Gastrocnemius medialis (tissue), 4 donors: ENCODE data around the gene NPBWR2. TPM values are rescaled to one million over a fixed set of nuclear protein-coding genes. Genes with fewer than 3 reads are reported as not detected.

Experiments
- ATAC-seq, 2 donors: fragments of 150-250 bp; one replicate each; pipeline ENCODE4 v1.9.1; 2016
- DNase-seq, 2 donors: peaks; one replicate each; pipeline ENCODE4 v3.0.0-alpha.2; 2019
- H3K27ac ChIP-seq, 4 donors: fragments of 200-600 bp; sonication (generic); 1 replicate in 1 of 4; 2 replicates in 3 of 4; pipeline ENCODE4 v1.5.1; 2016 to 2018; ENCODE audit warnings: mild to moderate bottlenecking in 2 of 4, moderate library complexity in 1 of 4
- H3K27me3 ChIP-seq, 3 donors: fragments of 200-600 bp; sonication (generic) in 2 of 3; 1 replicate in 1 of 3; 2 replicates in 2 of 3; pipeline versions ENCODE4 v1.5.1 to v1.6.0; 2016 to 2019; ENCODE audit warnings: mild to moderate bottlenecking in 1 of 3, moderate library complexity in 1 of 3
- H3K36me3 ChIP-seq, 2 donors: fragments of 200-600 bp; sonication (generic) in 1 of 2; one replicate each; pipeline ENCODE4 v1.5.1; 2017 to 2018
- H3K4me1 ChIP-seq, 2 donors: fragments of 200-600 bp; sonication (generic) in 1 of 2; one replicate each; pipeline ENCODE4 v1.5.1; 2016 to 2017; ENCODE audit warnings: mild to moderate bottlenecking in 2 of 2
- H3K4me3 ChIP-seq, 4 donors: fragments of 200-600 bp; sonication (generic) in 3 of 4; 1 replicate in 1 of 4; 2 replicates in 3 of 4; pipeline ENCODE4 v1.5.1; 2016 to 2019; ENCODE audit warnings: mild to moderate bottlenecking in 2 of 4
- H3K9me3 ChIP-seq, 3 donors: fragments of 200-600 bp; sonication (generic) in 2 of 3; 1 replicate in 1 of 3; 2 replicates in 2 of 3; pipeline ENCODE4 v1.5.1; 2016 to 2019
- CTCF ChIP-seq, 5 experiments: fragments of 450-650 bp in 3 of 5; fragments of 200-600 bp in 2 of 5; sonication (generic) in 2 of 5; IDR thresholded peaks in 4 of 5; conservative IDR thresholded peaks in 1 of 5; 1 replicate in 4 of 5; 2 replicates in 1 of 5; pipeline ENCODE4 v1.5.1; 2016 to 2019; ENCODE audit warnings: antibody characterized with exemption in 5 of 5, mild to moderate bottlenecking in 3 of 5, moderate library complexity in 3 of 5
- POLR2A ChIP-seq, 2 donors: fragments of 450-650 bp; IDR thresholded peaks; one replicate each; pipeline ENCODE4 v1.6.1; 2017; ENCODE audit warnings: antibody characterized with exemption in 2 of 2, mild to moderate bottlenecking in 2 of 2, moderate library complexity in 2 of 2
- in situ Hi-C, 4 donors: fragments of 200-750 bp; cut with MboI; loops; one replicate each; pipeline versions ENCODE4 v1.15.0 to v1.8.0; 2017; ENCODE audit warnings: low sequenced_read_pairs in 4 of 4
- intact Hi-C: fragments of 100-400 bp; cut with DNase I; formaldehyde crosslinking; loops from one replicate; pipeline ENCODE4 v1.15.1; 2023; ENCODE audit warnings: low total_unique reads
- total RNA-seq, 4 donors: library from RNA; depleted of rRNA; stranded (reverse); fragments of >200 nt; gene quantifications; one replicate each; pipeline versions ENCODE4 v1.1.0 to v1.2.3, GENCODE V29; 2016

The NPBWR2 gene
- total RNA-seq, 4 donors from 2014 or later, result not detected

- Histone ChIP-seq H3K36me3 (no peaks in the 10 kb centered on the region), H3K4me3 (no peak overlapping the region), H3K4me1 (no peaks in the 10 kb centered on the region), H3K9me3 (no peaks in the 10 kb centered on the region), H3K27ac (no peak overlapping the region), H3K27me3 (peaks cover 0 to 12% (median 5%) of the 10 kb centered on the region in 3 donors)
- ATAC-seq, result no peak
- intact Hi-C loops (no loop called here), in situ Hi-C loops (no loop called here)
- no peak for TF ChIP-seq CTCF (IDR thresholded peaks at IDR 0.05 in 4 of 5, conservative IDR thresholded peaks at IDR 0.05 in 1 of 5)
- TF ChIP-seq POLR2A (IDR thresholded peaks at IDR 0.05), result no peak
- no peak for DNase-seq
Observed at GRCh38 chr20:64146936-64147477, 39.6 kb upstream of the NPBWR2 start.

DNA sequence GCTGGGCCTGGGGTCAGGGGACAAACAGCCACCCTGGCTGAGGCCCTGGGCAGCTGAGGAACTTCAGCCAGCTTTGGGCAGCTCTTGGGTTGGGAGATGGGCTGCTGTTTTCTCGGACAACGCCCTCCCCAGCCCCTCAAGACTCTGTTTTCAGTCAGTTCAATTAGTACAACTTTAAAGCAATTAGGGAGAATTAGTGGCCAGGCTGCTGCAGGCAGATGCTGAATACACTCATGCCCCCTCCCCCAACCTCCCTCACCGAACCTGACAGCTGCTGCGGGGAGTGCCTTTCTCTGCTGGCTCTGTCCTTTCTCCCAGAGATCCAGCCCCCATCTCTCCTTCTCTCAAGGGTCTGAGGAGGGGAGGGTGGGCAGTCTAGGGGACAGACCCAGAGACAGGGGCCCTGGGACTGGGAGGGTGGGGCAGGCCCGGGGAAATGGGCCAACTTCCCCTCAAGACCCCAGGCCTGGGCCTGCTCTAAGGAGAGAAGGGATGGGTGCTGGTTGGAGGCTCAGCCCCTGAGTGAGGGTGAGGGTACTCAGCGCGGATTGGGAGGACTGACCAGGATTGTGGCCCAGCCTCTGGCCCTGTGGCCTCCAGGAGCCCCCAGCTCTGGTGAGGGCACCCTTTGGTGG is 39.1 kb upstream of the NPBWR2 start:
- Histone ChIP-seq H3K4me1 (no peaks in the 10 kb centered on the region), H3K27ac (no peak overlapping the region), H3K4me3 (no peak overlapping the region), H3K9me3 (no peaks in the 10 kb centered on the region), H3K36me3 (no peaks in the 10 kb centered on the region), H3K27me3 (peaks cover 0 to 12% (median 5%) of the 10 kb centered on the region in 3 donors)
- ATAC-seq (no peak), DNase-seq (no peak)
- TF ChIP-seq POLR2A (IDR thresholded peaks at IDR 0.05), result no peak
- TF ChIP-seq CTCF (IDR thresholded peaks at IDR 0.05 in 4 of 5, conservative IDR thresholded peaks at IDR 0.05 in 1 of 5), result no peak
- in situ Hi-C loops (no loop called here), intact Hi-C loops (no loop called here)

DNA sequence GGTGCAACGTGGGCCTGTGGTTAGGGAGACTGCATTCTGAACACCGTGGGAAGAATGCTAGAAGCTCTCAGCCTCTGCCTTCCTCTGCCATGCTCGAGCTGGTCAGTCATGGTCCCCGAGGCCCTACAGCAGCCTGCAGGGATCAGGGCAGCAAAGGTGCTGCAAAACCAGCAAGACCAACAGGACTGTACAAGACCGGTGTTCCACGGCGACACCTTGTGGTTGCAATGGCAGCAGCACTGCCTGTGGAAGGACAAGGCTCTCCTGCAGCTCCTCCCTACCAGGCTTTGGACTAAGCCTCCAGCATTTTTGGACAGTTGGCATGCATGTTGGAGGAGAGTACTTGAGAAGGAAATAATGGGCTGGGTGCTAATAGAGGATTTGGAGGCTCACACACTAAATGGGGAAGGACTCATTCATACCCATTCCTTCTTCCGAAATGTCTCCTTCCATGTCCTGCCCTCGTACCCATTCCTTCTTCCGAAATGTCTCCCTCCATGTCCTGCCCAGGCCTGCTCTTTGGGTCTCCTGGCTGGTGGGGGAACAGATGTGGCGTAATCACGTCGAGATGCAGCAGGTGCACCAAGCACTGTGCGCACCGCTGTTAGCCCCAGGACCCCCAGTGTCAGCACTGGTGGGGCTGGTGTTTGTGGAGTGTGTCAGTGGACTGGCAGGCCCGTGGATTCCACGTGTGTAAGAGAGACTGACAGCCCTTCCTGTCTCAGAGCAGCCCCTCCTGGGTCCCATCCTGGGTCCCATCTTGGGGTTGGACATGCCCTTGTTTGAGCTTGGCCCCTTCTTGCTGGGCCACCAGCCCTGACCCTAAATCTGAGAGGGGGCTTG is 38.3 kb upstream of the NPBWR2 start:
- DNase-seq (no peak), ATAC-seq (no peak)
- H3K27me3 ChIP-seq, result peaks cover 0 to 12% (median 5%) of the 10 kb centered on the region in 3 donors
- TF ChIP-seq POLR2A (IDR thresholded peaks at IDR 0.05), result no peak
- TF ChIP-seq CTCF (IDR thresholded peaks at IDR 0.05 in 4 of 5, conservative IDR thresholded peaks at IDR 0.05 in 1 of 5), result no peak
- H3K36me3 ChIP-seq, result no peaks in the 10 kb centered on the region
- in situ Hi-C loops (no loop called here), intact Hi-C loops (no loop called here)
- H3K9me3 ChIP-seq, result no peaks in the 10 kb centered on the region
- no peak overlapping the region for H3K27ac ChIP-seq
- H3K4me3 ChIP-seq, result no peak overlapping the region
- no peaks in the 10 kb centered on the region for H3K4me1 ChIP-seq

DNA sequence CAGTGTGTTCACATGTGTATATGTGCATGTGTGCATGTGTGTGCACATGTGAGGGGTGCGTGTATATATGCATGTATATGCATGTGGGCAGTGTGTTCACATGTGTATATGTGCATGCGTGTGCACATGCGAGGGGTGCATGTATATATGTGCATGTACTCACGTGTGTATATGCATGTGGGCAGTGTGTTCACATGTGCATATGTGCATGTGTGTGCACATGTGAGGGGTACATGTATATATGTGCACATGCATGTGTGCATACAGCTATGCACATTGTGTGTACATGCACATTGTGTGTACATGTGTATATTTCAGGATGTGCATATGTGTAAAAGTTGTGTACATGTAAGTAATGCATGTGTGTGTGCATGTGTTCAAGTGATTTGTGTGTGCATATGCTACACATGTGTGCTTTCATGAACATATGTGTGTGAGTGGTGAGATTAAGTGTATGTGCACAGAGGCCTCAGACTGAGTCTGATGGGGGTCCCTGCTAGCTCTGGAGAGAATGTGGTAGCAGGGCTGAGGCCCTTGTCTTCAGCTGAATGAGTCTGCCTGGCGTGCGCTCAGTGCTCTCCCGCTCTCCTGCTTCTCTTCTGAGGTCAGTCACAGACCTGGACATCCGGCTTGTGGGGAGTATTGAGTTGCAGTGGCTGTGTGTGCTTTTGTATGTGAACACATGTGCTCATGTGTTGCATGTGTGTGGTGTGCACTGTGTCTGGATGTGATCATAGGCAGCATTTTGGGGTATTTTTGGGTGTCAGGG is 37.0 kb upstream of the NPBWR2 start:
- DNase-seq (no peak), ATAC-seq (no peak)
- intact Hi-C loops, result no loop called here
- TF ChIP-seq CTCF (IDR thresholded peaks at IDR 0.05 in 4 of 5, conservative IDR thresholded peaks at IDR 0.05 in 1 of 5), result no peak
- TF ChIP-seq POLR2A (IDR thresholded peaks at IDR 0.05), result no peak
- H3K4me1 ChIP-seq, result no peaks in the 10 kb centered on the region
- H3K4me3 ChIP-seq, result no peak overlapping the region
- no peaks in the 10 kb centered on the region for H3K36me3 ChIP-seq
- no peak overlapping the region for H3K27ac ChIP-seq
- no peaks in the 10 kb centered on the region for H3K9me3 ChIP-seq
- H3K27me3 ChIP-seq, result peaks cover 0 to 12% (median 5%) of the 10 kb centered on the region in 3 donors
- in situ Hi-C loops, result no loop called here
